Measurements from ENCODE around the gene SLC22A15.
"Not testable (repeated sequence)": the region's sequence is repeated elsewhere in the genome, so short reads cannot be mapped to it uniquely, and the experiment has no call there.

The SLC22A15 gene

GRCh38 chr1:116044071-116044470, 67.8 kb downstream of the SLC22A15 start:
- DNase-seq: no peak

DNA sequence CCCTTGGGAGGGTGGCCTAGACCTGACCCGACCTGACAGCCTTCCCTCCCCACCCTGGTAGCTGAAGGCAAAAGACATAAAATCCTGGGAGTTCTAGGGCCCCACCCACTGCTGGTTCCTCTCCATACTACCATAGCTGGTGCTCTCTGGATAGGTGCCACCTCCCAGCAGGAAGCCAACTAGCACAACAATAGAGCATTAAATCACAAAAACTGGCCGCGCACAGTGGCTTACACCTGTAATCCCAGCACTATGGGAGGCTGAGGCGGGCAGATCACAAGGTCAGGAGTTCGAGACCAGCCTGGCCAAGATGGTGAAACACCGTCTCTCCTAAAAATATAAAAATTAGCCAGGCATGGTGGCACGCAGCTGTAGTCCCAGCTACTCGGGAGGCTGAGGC, 70.6 kb downstream of the SLC22A15 start:
- not testable (repeated sequence) for DNase-seq

DNA sequence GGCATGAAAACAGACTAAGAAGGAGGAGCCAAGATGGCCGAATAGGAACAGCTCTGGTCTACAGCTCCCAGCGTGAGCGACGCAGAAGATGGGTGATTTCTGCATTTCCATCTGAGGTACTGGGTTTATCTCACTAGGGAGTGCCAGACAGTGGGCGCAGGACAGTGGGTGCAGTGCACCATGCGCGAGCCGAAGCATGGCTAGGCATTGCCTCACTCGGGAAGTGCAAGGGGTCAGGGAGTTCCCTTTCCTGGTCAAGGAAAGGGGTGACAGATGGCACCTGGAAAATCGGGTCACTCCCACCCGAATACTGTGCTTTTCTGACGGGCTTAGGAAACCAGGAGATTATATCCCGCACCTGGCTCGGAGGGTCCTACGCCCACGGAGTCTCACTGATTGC, 75.6 kb downstream of the SLC22A15 start:
- not testable (repeated sequence) for DNase-seq

DNA sequence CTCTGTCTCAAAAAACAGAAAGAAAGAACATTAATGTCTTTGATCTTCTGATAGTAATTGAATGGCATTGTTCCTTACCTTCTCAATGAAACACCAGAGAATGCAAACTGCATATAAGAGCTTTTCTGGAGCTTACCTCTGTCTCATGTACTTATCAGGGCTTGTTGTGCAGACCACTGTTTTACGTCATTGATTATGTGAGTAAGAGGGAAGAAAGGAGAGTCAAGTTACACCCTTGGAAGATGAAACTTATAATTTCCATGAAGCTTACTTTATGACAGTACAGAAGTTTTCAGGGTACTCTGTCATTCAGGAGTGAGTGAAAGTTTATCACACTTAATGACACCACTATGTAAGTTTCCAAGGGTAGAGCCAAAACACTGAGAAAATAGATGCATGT, 85.9 kb downstream of the SLC22A15 start:
- no peak for DNase-seq

DNA sequence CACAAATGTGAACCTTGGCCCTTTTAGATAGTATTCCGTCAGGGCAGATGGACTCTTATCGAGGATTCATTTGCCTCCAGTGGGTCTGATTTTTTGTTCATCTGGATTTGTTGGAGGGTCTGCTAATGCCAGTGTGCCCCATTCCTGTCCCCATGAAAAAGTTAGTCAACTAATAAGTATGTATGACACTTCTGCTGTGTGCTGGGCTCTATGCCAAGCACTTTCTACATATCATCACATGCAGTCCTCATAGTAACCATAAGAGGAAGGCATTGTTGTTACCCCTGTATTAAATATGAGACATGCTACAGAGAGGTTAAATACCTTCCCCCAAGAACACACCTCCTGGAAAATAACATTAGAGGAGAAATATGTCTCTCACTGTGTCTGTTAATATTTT, 88.3 kb downstream of the SLC22A15 start:
- DNase-seq: no peak

- DNase-seq: no peak
Observed at GRCh38 chr1:116066868-116067565, 90.7 kb downstream of the SLC22A15 start.

DNA sequence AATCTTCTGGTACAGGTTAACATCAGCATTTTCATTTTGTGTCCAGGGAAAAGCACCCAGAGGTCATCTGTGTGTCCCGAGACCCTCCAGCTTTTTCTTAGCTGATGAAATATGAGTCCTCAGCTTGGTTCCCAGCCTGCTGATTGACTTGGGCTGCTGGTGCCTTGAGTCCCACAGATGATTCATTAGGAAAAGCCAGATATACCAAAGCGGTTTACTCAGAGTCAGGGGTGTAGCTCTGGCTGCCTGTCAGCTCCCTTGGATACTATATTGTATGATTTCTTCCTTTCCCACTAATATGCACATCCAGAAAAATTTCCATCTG, 91.2 kb downstream of the SLC22A15 start:
- DNase-seq: no peak

GRCh38 chr1:116075575-116075974, 99.3 kb downstream of the SLC22A15 start:
- DNase-seq: no peak

DNA sequence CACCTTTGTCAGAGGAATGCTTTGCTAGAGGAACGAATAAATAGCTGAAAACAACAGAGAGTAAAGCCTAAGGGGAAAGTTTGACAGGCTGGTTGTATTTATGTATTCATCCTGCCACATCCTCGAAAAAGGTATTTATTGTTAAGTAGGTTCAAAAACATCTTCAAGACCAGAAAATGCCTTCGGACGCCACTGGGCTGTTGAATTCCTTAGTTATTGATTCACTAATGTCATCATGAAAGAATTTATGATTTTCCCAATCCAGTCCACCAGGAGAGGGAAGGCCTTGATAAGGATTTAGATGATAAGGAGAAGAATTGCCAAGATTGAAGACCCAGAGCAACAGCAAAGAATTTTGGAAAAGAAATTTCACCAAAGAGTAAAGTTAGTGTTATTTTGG, 99.7 kb downstream of the SLC22A15 start:
- no peak for DNase-seq

DNA sequence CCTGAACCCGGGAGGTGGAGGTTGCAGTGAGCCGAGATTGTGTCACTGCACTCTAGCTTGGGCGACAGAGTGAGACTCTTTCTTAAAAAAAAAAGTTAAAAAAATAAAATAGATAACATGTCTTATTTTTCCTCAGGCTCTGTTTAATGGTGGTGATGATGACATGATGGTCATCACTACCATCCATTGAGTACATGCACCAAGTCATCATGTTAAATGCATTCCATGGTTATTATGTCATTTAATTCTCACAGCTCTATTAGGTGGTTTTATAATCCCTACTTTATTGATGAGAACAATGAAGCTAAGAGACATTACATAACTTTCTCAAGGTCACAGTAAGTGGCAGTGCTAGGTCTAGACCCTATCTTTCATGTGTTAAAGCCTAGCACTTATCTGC, 100.5 kb downstream of the SLC22A15 start:
- DNase-seq: no peak

DNA sequence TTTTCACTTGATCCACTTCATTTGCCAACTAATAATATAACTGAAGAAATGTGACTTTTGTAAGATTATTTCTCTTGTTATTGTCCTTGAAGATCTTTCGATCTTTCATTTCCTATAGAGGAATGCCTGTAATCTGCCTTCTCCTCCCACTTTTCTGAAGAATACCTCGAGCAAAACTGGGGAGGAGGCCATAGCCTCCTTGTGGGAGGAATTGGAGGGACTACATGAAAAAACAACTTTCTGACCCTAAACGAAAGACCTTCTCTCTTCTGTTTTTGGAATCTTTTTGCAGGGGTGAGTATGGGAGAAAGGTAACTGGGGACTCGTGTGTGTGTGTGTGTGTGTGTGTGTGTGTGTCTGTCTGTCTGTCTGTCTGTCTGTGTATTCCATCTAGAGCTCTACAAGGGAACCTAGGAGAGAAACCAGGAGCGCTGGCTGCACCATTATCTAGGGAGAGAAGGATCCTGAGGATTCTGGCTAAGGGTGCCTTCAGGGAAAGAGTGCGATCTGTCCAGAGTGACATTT, 102.4 kb downstream of the SLC22A15 start:
- no peak for DNase-seq

- DNase-seq: no peak
Observed at GRCh38 chr1:116087628-116088027, 111.3 kb downstream of the SLC22A15 start.

GRCh38 chr1:116089870-116090269, 113.6 kb downstream of the SLC22A15 start:
- no peak for DNase-seq

DNA sequence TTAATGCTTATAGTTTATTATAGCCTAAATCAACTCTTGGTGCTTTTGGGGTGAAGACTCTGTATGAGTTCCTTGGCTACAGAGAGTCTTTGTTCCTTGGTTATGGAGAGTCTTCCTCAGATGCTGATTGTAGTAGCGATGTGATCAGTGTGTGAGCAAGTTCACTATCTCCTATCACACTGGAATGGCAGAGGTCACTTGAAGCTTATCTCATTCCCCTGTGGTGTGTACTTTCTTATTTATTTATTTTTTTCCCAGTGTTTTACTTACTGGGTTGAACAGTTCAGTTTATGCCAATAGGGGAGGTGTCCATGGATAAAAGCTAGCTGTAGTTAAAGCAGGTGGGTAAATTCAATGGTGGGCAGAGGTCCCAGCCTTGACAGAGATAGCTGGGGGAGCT, 114.8 kb downstream of the SLC22A15 start:
- DNase-seq: no peak

GRCh38 chr1:116092752-116093489, 116.6 kb downstream of the SLC22A15 start:
- no peak for DNase-seq

DNA sequence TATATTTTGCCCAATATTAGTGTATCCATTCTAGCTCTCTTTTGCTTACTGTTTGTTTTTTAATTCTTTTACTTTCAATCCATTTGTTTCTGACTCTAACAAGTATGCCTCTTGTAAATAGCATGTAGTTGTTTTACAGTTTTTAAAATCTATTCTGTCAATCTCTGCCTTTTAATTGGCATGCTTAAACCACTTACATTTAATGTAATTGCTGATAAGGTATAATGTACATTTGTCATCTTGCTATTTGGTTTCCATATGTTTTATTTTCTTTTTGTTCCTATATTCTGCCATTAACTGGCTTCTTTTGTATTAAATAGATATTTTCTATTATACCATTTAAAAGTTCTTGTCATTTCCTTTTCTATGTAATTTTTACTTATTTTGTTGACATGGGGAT, 118.7 kb downstream of the SLC22A15 start:
- DNase-seq: no peak

GRCh38 chr1:116096013-116096618, 119.8 kb downstream of the SLC22A15 start:
- DNase-seq: no peak

DNA sequence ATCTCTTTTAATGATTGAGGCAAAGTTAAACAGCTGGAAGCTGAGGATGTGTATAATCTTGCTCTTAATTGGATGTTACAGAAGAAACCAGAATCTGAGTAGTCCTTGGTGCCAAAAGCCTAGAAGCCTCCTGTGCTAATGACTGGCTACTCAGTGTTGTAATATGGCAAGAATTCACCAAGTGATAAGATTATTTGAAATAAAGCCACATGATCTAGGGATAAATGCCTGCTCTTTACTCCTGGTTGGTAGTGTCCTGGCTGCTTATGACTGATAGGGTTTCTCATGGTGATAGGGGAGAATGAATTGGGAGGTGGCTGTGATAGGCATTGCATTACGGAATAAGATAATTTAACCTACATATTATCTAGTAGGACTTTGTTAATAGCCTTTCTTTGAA, 121.3 kb downstream of the SLC22A15 start:
- DNase-seq: no peak

GRCh38 chr1:116099379-116099778, 123.1 kb downstream of the SLC22A15 start:
- DNase-seq: no peak

- no peak for DNase-seq
Observed at GRCh38 chr1:116099919-116100318, 123.6 kb downstream of the SLC22A15 start.

DNA sequence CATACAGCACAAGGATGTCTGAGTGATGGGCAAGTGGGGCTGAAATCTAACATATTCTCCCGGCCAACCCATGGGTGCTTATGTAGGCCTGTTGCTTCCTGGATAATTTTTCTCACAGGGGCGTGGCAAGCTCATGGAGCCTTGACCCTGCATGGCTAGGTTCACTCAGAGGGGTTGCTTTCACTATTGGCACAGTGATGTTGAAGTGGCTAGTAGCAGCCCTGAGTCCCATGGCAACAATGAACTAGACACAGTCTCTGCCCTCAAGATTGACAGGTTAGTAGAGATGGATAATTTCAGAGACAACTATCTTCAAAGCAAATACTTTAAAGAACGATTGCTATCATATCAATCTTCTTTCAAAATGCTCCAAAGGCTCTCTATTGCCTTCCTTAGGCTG, 128.4 kb downstream of the SLC22A15 start:
- no peak for DNase-seq

GRCh38 chr1:116105996-116106395, 129.7 kb downstream of the SLC22A15 start:
- no peak for DNase-seq

GRCh38 chr1:116106646-116107045, 130.3 kb downstream of the SLC22A15 start:
- DNase-seq: no peak

DNA sequence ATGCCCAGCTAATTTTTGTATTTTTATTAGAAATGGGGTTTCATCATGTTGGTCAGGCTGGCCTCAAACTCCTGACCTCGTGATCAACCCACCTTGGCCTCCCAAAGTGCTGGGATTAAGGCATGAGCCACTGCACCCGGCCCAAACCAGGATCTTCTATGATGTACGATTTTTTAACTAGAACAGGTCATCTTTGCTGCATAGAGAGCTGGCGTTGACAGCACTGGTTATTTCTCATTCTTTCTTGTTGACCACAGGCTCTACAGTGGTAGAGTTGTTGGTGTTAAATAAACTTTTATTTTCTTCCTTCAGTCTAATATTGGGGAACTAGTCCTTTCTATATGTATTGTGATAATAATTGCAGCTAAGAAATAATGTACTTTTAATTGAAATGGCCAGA, 131.1 kb downstream of the SLC22A15 start:
- DNase-seq: no peak

Measured in activated gamma-delta T cell treated with Interleukin-2 at 50 U/mL for 16 hours (primary cell).